Panc1 (cell line): Measurements from ENCODE around the gene TUBGCP3. TPM values are rescaled to one million over a fixed set of nuclear protein-coding genes. Genes with fewer than 3 reads are reported as not detected.

ENCODE experiments used
- ATAC-seq: fragments of 200-7000 bp; cut with Tn5 transposase; 2 replicates; pipeline ENCODE4 v1.9.1; 2020; ENCODE audit warnings: mild to moderate bottlenecking, moderate library complexity
- BruUV-seq: library from RNA; stranded (reverse); fragments of 400-500 nt; replicated peaks from 2 replicates; lab custom pipeline; 2021; lab: Mats Ljungman, UMichigan
- CTCF ChIA-PET: fragments of 300-600 bp; sonication (Branson Sonifier 250); formaldehyde crosslinking; loops from one replicate; lab custom pipeline; 2022; ENCODE audit warnings: antibody characterized with exemption; lab: Charles Lee
- POLR2A ChIA-PET: fragments of 300-600 bp; sonication (Branson Sonifier 250); formaldehyde crosslinking; loops from one replicate; lab custom pipeline; 2022; ENCODE audit warnings: antibody characterized with exemption; lab: Charles Lee
- DNase-seq: peaks from one replicate; pipeline ENCODE4 v3.0.0-alpha.2; 2010; ENCODE audit warnings: low read depth, low spot score
- H3K27ac ChIP-seq: 2 replicates; pipeline ENCODE4 v1.5.1; 2011; ENCODE audit warnings: mild to moderate bottlenecking, low read length, inconsistent platforms
- H3K27me3 ChIP-seq: fragments of 200-500 bp; sonication (Bioruptor generic); 2 replicates; pipeline ENCODE4 v1.6.0; 2014; ENCODE audit warnings: low read length, inconsistent platforms; ENCODE audit not compliant: control insufficient read depth, insufficient read depth
- H3K36me3 ChIP-seq: fragments of 200-500 bp; sonication (Bioruptor generic); 2 replicates; pipeline ENCODE4 v1.5.1; 2014; ENCODE audit warnings: inconsistent platforms, mild to moderate bottlenecking, low read length, moderate library complexity; ENCODE audit not compliant: control insufficient read depth, insufficient read depth
- H3K4me1 ChIP-seq: 2 replicates; pipeline ENCODE4 v1.5.1; 2011; ENCODE audit warnings: inconsistent platforms, mild to moderate bottlenecking, low read length, moderate library complexity; ENCODE audit not compliant: control insufficient read depth, insufficient read depth
- H3K4me3 ChIP-seq, 2 experiments: 2 replicates each; pipeline ENCODE4 v1.5.1; 2011 to 2012; ENCODE audit warnings: low read depth in 2 of 2, low read length in 2 of 2, mild to moderate bottlenecking in 2 of 2, inconsistent platforms in 1 of 2, moderate library complexity in 1 of 2
- H3K9me3 ChIP-seq: fragments of 200-500 bp; sonication (Bioruptor generic); 2 replicates; pipeline ENCODE4 v1.5.1; 2014; ENCODE audit warnings: low read depth, mild to moderate bottlenecking, inconsistent platforms, low read length, moderate library complexity; ENCODE audit not compliant: control insufficient read depth, insufficient read depth
- POLR2AphosphoS5 ChIP-seq: IDR thresholded peaks from 2 replicates; pipeline ENCODE4 v1.6.1; 2012; ENCODE audit warnings: mild to moderate bottlenecking, low read depth, low read length, moderate library complexity
- SIN3A ChIP-seq: IDR thresholded peaks from 2 replicates; pipeline ENCODE4 v1.6.1; 2012; ENCODE audit warnings: low read depth, mild to moderate bottlenecking, low read length, moderate library complexity, borderline replicate concordance; ENCODE audit not compliant: insufficient read depth
- TCF7L2 ChIP-seq: IDR thresholded peaks from 2 replicates; pipeline ENCODE4 v1.6.1; 2011; ENCODE audit warnings: mild to moderate bottlenecking, low read depth, low read length, inconsistent platforms
- in situ Hi-C: cut with HindIII; loops from 2 replicates; pipeline ENCODE4 v1.10.0; 2016; ENCODE audit warnings: low sequenced_read_pairs, low pct_unique_long_range_greater_than_20kb
- intact Hi-C: fragments of 100-400 bp; cut with micrococcal nuclease; formaldehyde crosslinking; loops from one replicate; pipeline ENCODE4 v1.10.0; 2022; ENCODE audit not compliant: unreplicated experiment
- total RNA-seq: library from RNA; stranded (reverse); gene quantifications from one replicate; pipeline ENCODE4 v1.2.1, GENCODE V29; 2021; ENCODE audit not compliant: unreplicated experiment
- TF ChIP-seq, protein P1 (sequence below), 2 experiments: IDR thresholded peaks; 2 replicates each; pipeline ENCODE4 v1.6.1; 2011 to 2012; ENCODE audit warnings: low read depth in 2 of 2, control low read depth in 1 of 2, low read length in 1 of 2, mild to moderate bottlenecking in 1 of 2, moderate library complexity in 1 of 2; ENCODE audit not compliant: insufficient read depth in 1 of 2
- TF ChIP-seq, protein P2 (sequence below): fragments of 450-650 bp; IDR thresholded peaks from 2 replicates; pipeline ENCODE4 v1.5.1; 2017; ENCODE audit warnings: mild to moderate bottlenecking

TUBGCP3 gene
- total RNA-seq, 1 experiment from 2014 or later = 28.4 TPM

DNA sequence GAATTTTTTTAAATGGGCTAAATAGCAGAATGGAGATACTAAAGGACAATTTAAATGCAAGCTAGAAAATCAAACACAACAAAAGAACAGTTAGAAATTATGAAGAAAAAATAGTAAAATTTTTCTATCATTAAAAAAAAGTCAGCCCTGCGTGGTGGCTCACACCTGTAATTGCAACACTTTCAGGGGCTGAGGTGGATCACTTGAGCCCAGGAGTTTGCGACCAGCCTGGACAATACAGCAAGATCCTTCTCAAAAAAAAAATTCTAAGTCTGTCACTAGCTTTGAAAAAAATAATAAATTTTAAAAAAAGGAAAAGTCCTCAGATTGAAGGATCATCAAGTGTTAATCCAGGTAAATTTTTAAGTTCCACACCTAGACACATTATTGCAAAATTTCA is 7.7 kb downstream of the TUBGCP3 start:
- ChIA-PET CTCF (no interaction called here), POLR2A (no interaction called here)
- intact Hi-C loops (no loop called here), in situ Hi-C loops (no loop called here)
- Histone ChIP-seq H3K9me3 (no peaks in the 10 kb centered on the region), H3K4me3 (no peak overlapping the region), H3K36me3 (no peaks in the 10 kb centered on the region; the same call in 1 of the 2 replicates), H3K27me3 (no peaks in the 10 kb centered on the region), H3K27ac (no peak overlapping the region), H3K4me1 (peaks cover 7% of the 10 kb centered on the region)
- no TSS peak for BruUV-seq
- ATAC-seq = no peak
- no peak for DNase-seq
- TF ChIP-seq POLR2AphosphoS5 (no peak), TCF7L2 (no peak), SIN3A (no peak)
- TF ChIP-seq, protein P1, sequence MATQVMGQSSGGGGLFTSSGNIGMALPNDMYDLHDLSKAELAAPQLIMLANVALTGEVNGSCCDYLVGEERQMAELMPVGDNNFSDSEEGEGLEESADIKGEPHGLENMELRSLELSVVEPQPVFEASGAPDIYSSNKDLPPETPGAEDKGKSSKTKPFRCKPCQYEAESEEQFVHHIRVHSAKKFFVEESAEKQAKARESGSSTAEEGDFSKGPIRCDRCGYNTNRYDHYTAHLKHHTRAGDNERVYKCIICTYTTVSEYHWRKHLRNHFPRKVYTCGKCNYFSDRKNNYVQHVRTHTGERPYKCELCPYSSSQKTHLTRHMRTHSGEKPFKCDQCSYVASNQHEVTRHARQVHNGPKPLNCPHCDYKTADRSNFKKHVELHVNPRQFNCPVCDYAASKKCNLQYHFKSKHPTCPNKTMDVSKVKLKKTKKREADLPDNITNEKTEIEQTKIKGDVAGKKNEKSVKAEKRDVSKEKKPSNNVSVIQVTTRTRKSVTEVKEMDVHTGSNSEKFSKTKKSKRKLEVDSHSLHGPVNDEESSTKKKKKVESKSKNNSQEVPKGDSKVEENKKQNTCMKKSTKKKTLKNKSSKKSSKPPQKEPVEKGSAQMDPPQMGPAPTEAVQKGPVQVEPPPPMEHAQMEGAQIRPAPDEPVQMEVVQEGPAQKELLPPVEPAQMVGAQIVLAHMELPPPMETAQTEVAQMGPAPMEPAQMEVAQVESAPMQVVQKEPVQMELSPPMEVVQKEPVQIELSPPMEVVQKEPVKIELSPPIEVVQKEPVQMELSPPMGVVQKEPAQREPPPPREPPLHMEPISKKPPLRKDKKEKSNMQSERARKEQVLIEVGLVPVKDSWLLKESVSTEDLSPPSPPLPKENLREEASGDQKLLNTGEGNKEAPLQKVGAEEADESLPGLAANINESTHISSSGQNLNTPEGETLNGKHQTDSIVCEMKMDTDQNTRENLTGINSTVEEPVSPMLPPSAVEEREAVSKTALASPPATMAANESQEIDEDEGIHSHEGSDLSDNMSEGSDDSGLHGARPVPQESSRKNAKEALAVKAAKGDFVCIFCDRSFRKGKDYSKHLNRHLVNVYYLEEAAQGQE (IDR thresholded peaks at IDR 0.05; ENCODE audit: insufficient read depth in 1 of 2, low read depth in 2 of 2, low read length in 1 of 2) = no peak
- TF ChIP-seq, protein P2, sequence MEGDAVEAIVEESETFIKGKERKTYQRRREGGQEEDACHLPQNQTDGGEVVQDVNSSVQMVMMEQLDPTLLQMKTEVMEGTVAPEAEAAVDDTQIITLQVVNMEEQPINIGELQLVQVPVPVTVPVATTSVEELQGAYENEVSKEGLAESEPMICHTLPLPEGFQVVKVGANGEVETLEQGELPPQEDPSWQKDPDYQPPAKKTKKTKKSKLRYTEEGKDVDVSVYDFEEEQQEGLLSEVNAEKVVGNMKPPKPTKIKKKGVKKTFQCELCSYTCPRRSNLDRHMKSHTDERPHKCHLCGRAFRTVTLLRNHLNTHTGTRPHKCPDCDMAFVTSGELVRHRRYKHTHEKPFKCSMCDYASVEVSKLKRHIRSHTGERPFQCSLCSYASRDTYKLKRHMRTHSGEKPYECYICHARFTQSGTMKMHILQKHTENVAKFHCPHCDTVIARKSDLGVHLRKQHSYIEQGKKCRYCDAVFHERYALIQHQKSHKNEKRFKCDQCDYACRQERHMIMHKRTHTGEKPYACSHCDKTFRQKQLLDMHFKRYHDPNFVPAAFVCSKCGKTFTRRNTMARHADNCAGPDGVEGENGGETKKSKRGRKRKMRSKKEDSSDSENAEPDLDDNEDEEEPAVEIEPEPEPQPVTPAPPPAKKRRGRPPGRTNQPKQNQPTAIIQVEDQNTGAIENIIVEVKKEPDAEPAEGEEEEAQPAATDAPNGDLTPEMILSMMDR = no peak

DNA sequence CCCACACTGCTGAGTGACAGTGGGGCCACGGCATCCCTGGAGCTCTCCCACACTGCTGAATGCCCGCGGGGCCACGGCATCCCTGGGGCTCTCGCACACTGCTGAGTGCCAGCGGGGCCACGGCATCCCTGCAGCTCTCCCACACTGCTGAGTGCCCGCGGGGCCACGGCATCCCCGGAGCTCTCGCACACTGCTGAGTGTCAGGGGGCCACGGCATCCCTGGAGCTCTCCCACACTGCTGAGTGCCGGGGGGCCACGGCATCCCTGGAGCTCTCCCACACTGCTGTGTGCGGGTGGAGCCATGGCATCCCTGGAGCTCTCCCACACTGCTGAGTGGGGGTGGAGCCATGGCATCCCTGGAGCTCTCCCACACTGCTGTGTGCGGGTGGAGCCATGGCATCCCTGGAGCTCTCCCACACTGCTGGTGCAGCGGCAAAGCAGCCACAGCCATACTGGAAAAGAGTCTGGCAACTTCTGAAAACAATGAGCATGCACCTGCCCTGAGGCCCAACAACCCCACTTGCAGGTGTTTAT is 8.6 kb downstream of the TUBGCP3 start:
- no peaks in the 10 kb centered on the region for H3K36me3 ChIP-seq
- ChIA-PET POLR2A (no interaction called here), CTCF (no interaction called here)
- DNase-seq = no peak
- no peaks in the 10 kb centered on the region for H3K27me3 ChIP-seq
- no peak for ATAC-seq
- no TSS peak for BruUV-seq
- in situ Hi-C loops = no loop called here
- intact Hi-C loops = no loop called here
- H3K9me3 ChIP-seq = no peaks in the 10 kb centered on the region
- H3K4me1 ChIP-seq = peaks cover 7% of the 10 kb centered on the region
- H3K4me3 ChIP-seq = no peak overlapping the region
- no peak overlapping the region for H3K27ac ChIP-seq
- TF ChIP-seq SIN3A (no peak), POLR2AphosphoS5 (no peak), TCF7L2 (no peak)
- TF ChIP-seq, protein P2 = no peak
- TF ChIP-seq, protein P1 (IDR thresholded peaks at IDR 0.05; ENCODE audit: insufficient read depth in 1 of 2, low read depth in 2 of 2, low read length in 1 of 2) = no peak
